GM15510 (cell line): ENCODE results near the gene GSTM3.

Experiments
- POLR2A ChIP-seq: IDR thresholded peaks from 3 replicates; pipeline ENCODE4 v1.6.1; 2011; ENCODE audit warnings: borderline replicate concordance; ENCODE audit not compliant: insufficient read length; ENCODE audit errors: extremely low read depth

GSTM3 gene

GRCh38 chr1:109768820-109769219 lies 28.0 kb upstream of the GSTM3 start:
- no peak for TF ChIP-seq POLR2A

GRCh38 chr1:109768335-109768650 lies 27.5 kb upstream of the GSTM3 start:
- TF ChIP-seq POLR2A: no peak

GRCh38 chr1:109767637-109768334 lies 26.9 kb upstream of the GSTM3 start:
- TF ChIP-seq POLR2A: no peak

GRCh38 chr1:109765896-109766615 lies 25.2 kb upstream of the GSTM3 start:
- TF ChIP-seq POLR2A: no peak

DNA sequence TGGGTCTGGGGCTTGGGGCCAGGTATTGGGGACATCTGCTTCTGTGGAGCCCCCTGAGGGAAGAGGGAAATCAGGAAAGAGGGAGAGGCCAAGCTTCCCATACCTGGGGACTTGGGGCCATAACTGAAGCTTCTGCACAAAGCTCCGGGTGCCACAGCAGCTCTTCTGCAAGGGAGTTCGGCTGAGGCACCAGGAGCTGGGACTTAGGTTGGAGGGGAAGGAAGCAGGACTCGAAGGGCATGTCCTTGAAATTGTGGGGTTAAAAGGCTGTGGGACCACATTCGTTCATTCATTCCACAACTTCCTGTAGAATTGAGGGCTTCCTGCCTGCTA lies 24.6 kb upstream of the GSTM3 start:
- TF ChIP-seq POLR2A: no peak

DNA sequence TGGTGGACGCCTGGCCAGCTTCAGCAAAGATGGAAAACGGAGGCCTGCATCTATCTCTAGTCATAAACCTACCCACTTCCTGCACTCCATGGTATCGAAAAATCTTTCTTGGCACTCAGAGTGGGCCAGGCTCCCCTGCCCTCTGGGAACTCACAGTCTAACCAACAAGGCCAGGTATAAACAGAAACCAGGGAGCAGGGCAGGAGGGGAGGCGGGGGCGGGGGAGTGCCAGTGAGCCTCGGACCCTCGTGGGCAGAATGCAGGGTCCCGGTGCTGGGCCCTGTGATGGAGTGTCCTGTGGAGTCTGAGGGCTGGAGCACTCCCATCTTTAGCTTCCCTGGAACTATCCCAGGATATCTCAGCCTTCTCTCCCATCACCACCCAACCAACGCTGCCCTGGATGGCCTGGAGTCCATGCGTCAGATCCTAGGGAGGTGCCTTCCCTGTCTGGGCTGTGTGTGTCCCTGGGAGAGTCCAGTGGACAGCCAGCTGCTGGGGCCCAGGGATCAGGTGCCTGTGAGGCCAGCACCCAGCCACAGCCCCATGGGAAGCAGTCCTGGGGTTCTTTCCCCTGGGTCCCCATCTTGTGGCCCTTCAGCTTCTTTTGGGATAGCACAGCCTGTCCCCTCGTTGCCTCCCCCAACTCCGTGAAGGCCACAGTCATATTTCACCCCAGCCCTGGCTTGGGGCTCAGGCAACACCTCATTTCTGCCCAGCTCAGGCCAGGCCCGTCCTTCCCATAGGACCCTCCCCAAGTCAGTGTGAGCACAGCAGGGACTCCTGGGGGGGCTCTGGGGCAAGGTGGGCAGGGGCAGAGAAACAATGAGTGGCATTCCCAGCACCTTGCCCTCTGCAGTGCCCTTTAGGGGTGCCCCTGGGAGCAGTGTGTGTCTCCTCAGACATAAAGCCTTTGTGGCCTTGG lies 24.0 kb upstream of the GSTM3 start:
- no peak for TF ChIP-seq POLR2A

- no peak for TF ChIP-seq POLR2A
Measured at GRCh38 chr1:109763646-109764415, 23.0 kb upstream of the GSTM3 start, which contains the start of gene EPS8L3. EPS8L3 (minus strand) TSS chr1:109763923; CDS start chr1:109761749, 2,174 bp downstream.

DNA sequence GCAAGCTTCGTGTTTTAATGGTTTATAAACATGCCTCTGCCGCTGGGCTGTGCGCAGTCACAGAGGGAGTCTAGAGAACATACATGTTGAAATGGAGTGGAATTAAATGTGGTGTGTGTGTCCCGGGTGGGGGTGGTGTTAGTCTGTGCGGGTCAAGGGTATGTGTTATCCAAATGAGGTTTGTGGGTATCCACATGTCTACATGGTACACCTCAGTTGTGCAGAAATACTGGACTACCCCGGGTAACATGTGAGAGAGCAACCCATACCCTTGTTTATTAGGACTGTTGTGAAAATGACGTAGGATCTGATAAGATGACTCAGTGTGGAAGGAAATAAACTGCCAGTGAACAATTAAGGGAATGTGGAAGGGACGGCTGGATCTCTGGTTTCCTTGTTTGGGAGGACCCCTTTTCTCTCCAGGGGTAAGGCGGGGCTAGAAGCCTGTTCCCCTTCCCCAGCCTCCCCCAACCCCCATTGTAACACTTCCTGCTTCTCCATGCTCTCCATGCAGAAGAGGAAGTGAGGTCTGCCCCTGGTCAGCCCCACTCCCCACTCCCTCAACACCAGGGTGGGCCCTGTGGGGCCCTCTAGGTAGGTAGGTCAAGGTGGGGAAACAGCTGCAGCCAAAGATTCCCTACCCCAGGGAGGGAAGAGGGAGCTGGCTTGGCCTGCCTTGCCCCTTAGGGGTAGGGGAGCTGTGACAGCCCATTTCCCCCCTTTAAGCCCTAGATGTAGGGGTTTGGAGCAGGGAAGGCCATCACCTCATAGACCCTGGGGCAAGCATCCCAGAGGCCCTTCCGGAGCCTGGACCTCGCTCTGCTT lies 22.2 kb upstream of the GSTM3 start:
- TF ChIP-seq POLR2A: no peak

- TF ChIP-seq POLR2A: no peak
Measured at GRCh38 chr1:109762039-109762585, 21.3 kb upstream of the GSTM3 start.

- TF ChIP-seq POLR2A: no peak
Measured at GRCh38 chr1:109761227-109762038, 20.6 kb upstream of the GSTM3 start.

- no peak for TF ChIP-seq POLR2A
Measured at GRCh38 chr1:109760581-109761226, 19.9 kb upstream of the GSTM3 start.
